OCI-LY3 (cell line): ENCODE data around the gene EPG5.

Experiments used
- EZH2phosphoT487 ChIP-seq: fragments of 200-600 bp; shearing (Covaris generic); IDR thresholded peaks from 2 replicates; pipeline ENCODE4 v1.6.1; 2018; ENCODE audit warnings: antibody characterized with exemption, mixed run types, low read depth
- TF ChIP-seq, protein P1 (sequence below): fragments of 200-600, 300-600 bp; sonication (generic); IDR thresholded peaks from 2 replicates; pipeline ENCODE4 v1.5.1; 2014; ENCODE audit warnings: antibody characterized with exemption, low read length, low read depth

DNA sequence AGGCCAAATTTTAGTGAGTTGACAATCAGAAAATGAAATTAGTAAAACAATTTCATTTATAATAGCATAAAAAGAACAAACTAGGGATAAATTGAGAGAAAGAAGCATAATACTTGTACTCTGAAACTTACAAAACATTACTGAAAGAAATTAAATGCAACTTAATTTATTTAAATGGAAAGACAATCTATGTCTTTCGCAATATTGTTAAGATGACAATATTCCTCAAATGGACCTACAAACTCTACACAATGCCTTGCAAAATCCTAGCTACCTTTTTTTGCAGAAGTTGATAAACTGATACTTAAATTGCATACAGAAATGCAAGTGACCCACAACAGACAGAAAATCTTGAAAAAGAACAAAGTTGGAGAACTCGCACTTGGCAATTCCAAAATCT lies 9.1 kb downstream of the EPG5 start:
- TF ChIP-seq, protein P1, sequence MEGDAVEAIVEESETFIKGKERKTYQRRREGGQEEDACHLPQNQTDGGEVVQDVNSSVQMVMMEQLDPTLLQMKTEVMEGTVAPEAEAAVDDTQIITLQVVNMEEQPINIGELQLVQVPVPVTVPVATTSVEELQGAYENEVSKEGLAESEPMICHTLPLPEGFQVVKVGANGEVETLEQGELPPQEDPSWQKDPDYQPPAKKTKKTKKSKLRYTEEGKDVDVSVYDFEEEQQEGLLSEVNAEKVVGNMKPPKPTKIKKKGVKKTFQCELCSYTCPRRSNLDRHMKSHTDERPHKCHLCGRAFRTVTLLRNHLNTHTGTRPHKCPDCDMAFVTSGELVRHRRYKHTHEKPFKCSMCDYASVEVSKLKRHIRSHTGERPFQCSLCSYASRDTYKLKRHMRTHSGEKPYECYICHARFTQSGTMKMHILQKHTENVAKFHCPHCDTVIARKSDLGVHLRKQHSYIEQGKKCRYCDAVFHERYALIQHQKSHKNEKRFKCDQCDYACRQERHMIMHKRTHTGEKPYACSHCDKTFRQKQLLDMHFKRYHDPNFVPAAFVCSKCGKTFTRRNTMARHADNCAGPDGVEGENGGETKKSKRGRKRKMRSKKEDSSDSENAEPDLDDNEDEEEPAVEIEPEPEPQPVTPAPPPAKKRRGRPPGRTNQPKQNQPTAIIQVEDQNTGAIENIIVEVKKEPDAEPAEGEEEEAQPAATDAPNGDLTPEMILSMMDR: no peak
- no peak for TF ChIP-seq EZH2phosphoT487
